Middle frontal gyrus (tissue), 1 donor: ENCODE measurements around the gene TMEM150A.
A peak's percentile ranks its signal among the peaks of the same experiment; 100 is the strongest.
"Not testable (repeated sequence)": the region's sequence is repeated elsewhere in the genome, so short reads cannot be mapped to it uniquely, and the experiment has no call there.

Source experiments
- DNase-seq: peaks from one replicate; pipeline ENCODE4 v3.0.0-alpha.2; 2015; ENCODE audit warnings: low spot score; ENCODE audit errors: extremely low spot score

TMEM150A gene

DNA sequence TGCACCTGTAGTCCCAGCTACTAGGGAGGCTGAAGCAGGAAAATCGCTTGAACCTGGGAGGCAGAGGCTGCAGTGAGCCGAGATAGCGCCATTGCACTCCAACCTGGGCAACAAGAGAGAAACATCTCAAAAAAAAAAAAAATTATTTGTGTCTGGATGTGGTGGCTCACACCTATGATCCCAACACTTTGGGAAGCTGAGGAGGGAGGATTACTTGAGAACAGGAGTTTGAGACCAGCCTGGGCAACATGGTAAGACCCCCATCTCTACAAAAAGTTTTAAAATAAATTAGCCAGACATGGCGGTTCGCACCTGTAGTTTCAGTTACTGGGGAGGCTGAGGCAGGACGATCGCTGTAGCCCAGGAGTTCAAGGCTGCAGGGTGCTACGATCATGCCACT lies 26.8 kb downstream of the TMEM150A start:
- DNase-seq = no peak

GRCh38 chr2:85566265-85566664 lies 36.2 kb downstream of the TMEM150A start:
- DNase-seq = no peak

DNA sequence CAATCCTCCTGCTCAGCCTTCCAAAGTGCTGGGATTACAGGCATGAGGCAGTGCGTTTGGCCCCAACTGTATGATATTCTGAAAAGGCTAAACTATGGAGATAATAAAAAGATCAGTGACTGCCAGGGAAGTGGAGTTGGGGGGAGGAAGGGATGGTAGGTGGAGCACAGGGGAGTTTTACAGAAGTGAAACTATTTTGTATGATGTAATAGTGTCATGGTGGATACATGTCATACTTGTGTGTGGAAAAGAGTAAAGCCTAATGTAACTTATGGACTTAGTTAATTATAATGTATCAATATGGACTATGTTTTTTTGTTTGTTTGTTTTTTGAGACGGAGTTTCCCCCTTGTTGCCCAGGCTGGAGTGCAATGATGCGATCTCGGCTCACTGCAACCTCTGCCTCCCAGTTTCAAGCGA lies 38.3 kb downstream of the TMEM150A start:
- no peak for DNase-seq

DNA sequence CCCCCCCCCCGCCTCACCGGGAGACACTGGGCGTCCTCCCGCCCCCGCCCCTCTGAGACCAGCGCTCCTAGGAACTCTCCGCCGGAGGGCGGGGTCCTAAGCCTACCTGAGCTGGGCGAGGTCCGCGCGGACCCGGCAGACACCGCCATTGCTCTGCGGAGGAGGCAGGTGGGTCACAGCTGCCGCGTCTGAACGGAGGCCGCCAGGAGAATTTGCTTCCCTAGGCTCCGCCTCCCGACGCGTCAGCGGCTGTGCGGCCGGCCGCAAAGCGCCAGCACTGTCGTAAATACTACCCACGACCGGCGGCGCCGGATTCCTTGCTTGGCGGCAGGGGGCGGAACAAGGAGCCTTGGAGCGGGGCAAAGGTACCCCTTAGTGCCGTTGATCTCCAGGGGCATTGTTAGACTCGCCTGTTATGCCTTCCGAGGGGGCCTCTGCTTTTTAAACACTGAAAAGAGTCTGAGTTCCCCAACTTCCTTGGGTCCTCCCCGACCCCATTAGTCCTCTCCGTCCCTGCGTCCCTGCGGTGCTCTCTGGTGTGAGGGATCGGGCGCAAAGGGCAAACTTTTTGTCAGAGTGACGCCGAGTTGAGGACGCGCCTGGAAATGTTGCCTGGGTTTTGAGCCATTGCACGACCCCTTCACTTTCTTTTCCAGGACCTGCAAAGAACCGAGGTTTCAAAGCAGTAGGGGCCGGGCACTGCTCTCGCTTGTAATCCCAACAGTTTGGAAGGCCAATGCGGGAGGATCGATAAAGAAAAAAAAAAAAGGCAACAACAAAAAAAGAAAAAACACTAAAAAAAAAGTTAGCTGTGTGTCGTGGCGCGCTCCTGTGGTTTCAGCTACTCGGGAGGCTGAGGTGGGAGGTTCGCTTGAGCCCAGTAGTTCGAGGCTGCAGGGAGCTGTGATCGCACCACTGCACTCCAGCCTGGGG lies 41.0 kb downstream of the TMEM150A start, which contains the start of gene GGCX:
Gene GGCX (minus strand): TSS at position 214 of the 933 bp plus-strand sequence. CDS start 65 bp downstream, at position 149.
- DNase-seq = peak; percentile 90

- DNase-seq = no peak
Measured at GRCh38 chr2:85560812-85561279, 41.7 kb downstream of the TMEM150A start.

DNA sequence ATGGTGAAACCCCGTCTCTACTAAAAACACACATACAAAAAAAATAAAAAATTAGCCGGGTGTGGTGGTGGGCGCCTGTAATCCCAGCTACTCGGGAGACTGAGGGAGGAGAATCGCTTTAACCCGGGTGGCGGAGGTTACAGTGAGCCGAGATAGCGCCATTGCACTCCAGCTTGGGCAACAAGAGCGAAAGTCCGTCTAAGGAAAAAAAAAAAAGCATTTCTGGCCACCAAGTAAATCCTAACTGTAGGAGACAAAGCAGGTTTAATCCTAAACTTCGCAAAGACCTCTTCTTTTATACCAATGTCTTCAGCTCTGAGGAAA lies 42.1 kb downstream of the TMEM150A start:
- DNase-seq = not testable (repeated sequence)

DNA sequence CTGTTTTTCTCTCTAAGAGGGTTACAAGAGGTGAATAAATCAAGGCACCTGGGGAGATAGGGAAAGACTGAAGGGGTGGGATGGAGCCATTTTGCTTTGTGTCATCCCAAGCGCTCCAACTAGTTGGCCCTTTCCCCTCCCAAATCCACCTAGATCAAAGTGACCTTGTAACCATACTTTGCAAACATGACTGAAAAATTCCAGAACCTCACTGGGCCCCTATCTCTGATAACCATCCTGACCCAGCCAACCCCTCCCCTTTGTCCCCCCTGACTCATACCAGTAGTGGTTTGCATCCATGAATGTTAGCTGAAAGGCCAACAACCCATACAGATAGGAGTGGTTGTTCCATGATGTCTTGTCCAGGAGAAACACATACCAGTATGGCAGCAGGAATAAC lies 44.3 kb downstream of the TMEM150A start:
- DNase-seq = no peak

- DNase-seq = no peak
Measured at GRCh38 chr2:85557130-85557529, 45.4 kb downstream of the TMEM150A start.

DNA sequence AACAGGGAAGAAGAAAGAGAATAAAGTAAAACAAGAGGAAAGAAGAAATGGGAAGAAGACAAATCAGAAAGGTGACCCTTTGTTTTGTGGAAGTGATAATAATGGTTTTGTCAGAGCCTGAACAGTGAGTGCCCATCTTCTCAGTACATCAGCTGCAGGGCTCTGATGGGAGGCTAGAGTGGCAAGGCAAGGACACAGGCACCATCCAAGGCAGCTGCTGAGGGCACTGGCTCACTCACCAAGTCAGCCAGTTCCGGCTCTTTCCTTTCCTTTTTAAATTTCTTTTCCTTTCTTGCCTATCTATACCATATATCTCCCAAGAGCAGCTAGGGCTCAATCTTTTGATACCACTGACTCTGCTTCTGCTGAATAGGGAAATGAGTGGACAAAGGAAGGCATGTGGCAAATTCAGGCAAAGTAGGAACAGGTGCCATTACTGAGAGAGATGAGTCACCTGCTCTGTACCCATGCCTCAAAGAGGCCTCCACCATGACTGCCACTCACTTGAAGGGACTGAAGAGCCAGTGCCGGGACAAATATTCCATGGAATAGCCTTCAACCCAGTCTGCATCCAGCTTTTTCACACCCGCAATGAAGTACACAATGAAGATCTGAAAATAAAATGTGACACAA lies 47.4 kb downstream of the TMEM150A start:
- DNase-seq = no peak

DNA sequence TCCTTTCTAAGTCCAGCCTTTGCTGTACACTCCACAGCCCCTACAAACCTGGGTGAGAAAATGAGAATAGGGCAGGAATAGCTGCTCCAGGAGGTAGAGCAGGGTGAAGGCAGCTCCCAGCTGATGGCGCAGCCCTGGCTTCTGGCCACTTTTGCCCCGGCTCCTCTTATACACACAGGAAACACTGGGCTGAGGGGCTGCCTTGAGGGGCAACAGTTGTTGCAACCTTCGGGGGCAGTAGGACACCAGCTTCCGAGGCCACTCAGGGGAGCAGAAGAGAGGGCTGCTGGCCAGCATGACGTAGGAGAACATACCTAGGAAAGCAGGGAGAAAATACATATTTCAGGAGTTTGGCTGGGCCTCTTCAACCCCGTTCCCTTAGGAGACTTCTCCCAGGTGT lies 49.3 kb downstream of the TMEM150A start:
- no peak for DNase-seq

DNA sequence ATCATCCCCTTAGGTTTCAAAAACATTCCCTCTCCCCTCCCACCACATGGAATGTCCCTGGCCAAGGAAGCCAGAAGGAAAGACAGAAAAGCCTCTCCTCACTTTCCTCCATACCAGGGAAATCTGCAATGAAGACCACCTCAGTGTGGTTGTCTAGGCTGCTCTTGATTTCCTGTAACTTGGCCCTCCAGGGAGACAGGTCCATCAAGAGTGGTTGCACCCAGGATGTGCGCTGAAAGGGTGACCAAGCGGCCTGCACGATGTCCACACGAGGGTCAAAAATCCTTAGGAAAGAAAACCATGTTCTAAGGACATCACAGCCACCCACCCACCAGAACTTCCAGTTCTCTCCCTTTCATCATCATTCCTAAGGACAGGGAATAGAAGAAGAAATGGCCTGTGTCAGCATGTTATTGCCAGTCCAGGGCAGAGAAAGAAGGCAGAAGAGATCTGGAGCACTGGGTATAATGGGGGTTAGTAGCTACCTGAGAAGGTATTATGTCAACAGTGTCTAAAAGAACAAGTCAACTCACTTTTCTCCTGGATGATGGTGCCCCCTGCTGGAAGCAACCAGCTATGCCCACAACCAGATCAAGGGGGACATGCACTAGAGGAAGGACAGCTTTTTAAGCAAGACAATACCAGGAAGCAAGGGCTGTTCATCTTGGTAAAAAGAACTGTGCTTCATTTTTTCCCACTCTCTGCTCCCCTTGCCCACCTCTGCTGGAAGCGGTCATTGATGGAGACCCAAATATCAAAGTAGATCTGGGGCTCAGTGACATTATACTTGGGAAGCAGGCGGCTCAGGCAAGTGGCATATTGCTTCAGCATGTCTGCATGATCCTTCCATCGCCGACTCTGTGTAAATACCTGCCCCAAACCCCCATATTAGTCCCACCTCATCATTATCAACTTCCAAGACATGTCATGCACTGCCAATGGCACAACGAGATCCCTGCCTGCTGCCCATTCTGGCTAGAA lies 50.5 kb downstream of the TMEM150A start:
- DNase-seq = peak; percentile 66

DNA sequence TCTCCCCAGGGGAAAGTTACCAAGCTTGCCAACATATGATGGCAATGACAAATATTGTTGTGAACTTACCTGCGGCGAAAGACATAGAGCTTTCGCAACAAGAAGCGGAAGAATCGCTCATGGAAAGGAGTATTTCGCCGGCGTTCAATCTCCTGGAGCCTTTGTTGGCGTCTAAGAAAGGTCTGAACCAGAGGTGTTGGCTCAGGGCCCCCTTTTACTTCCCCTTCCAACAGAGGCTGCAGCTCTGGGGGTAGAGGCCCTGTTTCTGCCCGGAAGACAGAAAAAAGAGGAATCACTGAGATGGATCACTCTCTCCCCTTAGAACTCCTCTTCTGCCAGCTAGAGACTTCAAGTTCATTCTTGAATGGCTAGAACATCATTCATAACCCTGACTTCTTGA lies 52.0 kb downstream of the TMEM150A start:
- DNase-seq = no peak

- DNase-seq = no peak
Measured at GRCh38 chr2:85549826-85550225, 52.7 kb downstream of the TMEM150A start.

DNA sequence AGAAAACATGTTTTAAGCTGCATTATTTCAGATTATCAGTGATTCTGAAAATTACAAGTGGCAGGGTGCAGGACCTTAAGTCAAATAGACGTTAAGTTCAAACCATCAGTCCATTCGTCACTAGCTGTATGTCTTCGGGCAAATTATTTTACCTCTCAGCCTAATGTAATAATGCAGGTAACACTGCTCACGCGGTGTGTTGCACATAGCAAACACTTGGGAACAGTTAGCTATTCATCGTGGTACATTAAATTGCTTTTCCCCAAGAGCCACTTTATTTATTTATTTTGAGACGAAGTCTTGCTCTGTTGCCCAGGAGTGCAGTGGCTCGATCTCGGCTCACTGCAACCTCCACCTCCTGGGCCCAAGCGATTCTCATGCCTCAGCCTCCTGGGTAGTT lies 53.4 kb downstream of the TMEM150A start:
- no peak for DNase-seq

DNA sequence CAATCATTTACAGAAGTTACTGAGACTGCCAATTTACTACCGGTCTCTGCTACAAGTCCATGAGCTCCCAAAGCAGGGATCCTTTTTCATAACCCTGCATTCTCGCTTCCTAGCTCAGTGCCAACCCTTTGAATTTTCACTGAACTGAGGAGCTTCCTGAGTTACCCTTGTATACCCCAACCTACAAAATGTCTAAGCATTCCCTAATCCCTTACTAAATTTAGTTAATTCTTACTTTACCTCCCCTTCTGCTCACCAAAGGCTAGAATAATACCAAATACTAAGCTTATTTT lies 53.9 kb downstream of the TMEM150A start:
- DNase-seq = no peak
